Measurements from ENCODE around the gene FOXF2. TPM values are rescaled to one million over a fixed set of nuclear protein-coding genes. Genes with fewer than 3 reads are reported as not detected.
A peak's percentile ranks its signal among the peaks of the same experiment; 100 is the strongest.

FOXF2 gene
- total RNA-seq, 1 experiment from 2014 or later, result not detected

- no peak for DNase-seq (ENCODE audit: low spot score)
These were observed 11.0 kb upstream of the FOXF2 start for GRCh38 chr6:1378065-1379016.

GRCh38 chr6:1379017-1379787 is 10.2 kb upstream of the FOXF2 start:
- no peak for DNase-seq (ENCODE audit: low spot score)

GRCh38 chr6:1379788-1380147 is 9.6 kb upstream of the FOXF2 start:
- no peak for DNase-seq (ENCODE audit: low spot score)

- DNase-seq (ENCODE audit: low spot score), result no peak
These were observed 8.6 kb upstream of the FOXF2 start for GRCh38 chr6:1380625-1381427.

- peak; percentile 58 for DNase-seq (ENCODE audit: low spot score)
These were observed 7.7 kb upstream of the FOXF2 start for GRCh38 chr6:1381481-1382330.

GRCh38 chr6:1382331-1382882 is 7.0 kb upstream of the FOXF2 start:
- DNase-seq (ENCODE audit: low spot score), result no peak

DNA sequence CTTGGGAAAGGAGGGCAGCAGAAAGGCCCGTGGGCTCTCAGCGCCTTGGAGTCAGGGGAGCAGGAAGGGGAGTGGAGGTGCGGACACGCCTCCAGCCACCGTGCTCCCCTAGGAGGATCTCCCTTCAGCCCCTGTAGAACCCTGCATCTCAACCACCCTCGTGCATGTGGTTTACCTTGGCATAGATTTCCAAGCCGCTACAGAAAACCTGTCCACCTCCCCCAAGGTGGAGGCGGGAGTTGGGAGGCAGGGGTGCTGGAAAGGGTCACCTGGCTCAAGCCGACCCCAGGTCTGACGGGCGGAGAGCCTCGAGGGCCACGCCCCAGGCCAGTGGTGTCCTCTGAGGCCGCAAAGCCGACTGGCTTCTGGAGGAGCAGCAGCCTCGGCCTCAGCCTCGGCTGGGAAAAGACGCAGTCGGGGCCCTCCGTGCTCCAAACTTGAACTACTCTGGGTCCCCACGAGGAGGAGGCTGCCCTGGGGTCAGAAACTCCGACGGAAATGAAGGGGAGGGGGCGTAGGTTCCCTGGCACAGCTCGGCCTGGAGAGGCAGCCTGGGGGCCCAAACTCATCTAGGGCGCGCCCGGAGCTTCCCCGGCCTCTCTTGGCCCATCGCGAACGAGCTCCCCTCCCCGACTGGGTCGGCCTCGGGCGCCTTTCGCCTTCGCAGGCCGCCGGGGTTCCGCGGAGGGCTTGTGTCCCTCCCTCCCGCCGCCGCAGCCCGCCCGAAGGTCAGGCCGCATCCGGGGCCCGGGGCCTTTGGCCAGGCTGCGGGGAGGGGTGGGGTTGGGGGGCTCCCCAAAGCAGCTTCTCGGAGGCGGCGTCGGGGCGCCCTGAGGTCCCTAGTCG is 6.3 kb upstream of the FOXF2 start:
- DNase-seq (ENCODE audit: low spot score), result no peak

DNA sequence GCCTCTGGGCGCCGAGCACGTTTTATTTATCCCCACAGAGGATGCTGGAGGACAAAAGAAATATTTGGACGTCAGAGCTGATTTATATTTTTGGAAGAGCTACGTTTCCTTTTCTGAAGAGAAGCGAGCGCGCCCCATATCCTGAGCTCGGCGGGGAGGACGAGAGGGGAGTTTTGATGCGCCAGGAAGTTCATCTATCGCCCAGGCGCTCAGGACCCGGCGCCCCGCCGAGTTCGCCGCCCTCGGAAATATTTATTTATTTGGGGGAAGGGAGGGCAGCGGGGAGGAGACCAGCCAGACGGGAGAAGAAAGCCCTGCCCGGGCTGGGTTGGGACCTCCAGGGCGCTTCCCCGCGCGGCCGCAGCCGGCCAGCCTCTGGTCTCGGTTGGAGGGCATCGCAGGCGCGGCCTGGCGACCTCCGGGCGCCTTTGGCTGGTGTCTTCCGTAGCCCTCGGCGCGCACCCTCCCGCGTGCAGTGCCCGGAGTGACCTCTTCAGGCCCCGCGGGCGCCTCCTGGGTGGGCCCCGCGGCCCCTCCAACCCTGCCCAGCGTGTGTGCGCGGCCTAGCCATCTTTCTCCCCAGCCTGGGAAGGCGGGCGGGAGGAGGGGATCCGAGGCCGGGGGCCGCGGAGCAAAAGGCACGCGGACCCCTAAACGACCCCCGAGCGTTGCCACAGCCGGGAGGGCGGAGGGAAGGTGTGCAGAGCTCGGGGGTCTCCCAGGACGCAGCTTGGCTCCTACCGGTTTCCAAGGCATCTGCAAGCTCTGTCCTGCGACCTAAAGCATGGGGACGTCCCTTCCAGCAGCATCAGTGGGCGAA is 5.4 kb upstream of the FOXF2 start:
- no peak for DNase-seq (ENCODE audit: low spot score)

GRCh38 chr6:1384549-1385128 is 4.7 kb upstream of the FOXF2 start:
- DNase-seq (ENCODE audit: low spot score), result no peak

GRCh38 chr6:1385129-1386037 is 4.0 kb upstream of the FOXF2 start:
- no peak for DNase-seq (ENCODE audit: low spot score)

GRCh38 chr6:1386038-1386709 is 3.2 kb upstream of the FOXF2 start:
- no peak for DNase-seq (ENCODE audit: low spot score)

GRCh38 chr6:1387538-1387875 is 1.9 kb upstream of the FOXF2 start:
- no peak for DNase-seq (ENCODE audit: low spot score)

DNA sequence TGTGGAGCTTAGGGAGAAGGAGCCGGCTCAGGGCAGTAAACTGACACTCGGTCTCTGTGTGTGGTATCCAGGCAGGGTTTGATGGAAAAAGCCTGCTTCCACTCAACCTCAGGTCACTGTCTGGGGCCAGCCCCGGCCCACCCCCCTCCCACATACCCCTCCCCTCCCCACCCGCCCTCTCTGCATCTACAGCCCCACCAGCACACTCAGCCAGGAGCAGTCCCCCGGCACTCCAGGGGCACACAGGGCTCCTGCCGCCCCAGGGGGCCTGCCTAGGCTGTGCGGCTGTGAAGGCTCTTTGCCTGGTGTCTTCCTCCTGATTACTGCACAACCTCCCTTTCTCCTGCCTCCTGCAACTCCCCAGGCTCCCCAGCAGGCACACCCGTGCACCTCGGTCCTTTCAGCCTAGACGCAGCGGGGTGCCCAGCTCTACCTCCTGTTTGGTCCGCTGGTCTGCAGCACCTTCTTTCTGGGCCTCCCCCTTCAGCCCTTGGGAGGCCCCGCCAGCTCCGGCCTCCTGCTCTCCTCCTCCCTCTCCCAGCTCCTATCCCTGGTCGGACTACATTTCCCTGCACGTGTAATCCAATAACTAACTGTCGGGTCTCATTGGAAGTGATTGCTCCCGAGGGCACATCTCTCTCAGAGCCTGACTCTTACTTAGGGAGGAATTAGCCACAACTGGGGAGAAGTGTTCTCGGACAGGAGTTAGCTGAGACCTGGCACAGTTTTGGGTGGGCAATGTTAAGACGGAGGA is 1.3 kb upstream of the FOXF2 start:
- no peak for DNase-seq (ENCODE audit: low spot score)

- DNase-seq (ENCODE audit: low spot score), result no peak
These were observed 577 bp upstream of the FOXF2 start for GRCh38 chr6:1388630-1389368.
